NCI-H128 (cell line): ENCODE measurements around the gene WNT4.
"Not testable (repeated sequence)": the region's sequence is repeated elsewhere in the genome, so short reads cannot be mapped to it uniquely, and the experiment has no call there.

Experiments
- DNase-seq: peaks from one replicate; lab custom pipeline; 2025; ENCODE audit not compliant: unreplicated experiment; lab: John Stamatoyannopoulos, UW

WNT4 gene

GRCh38 chr1:22114083-22115012, 28.5 kb downstream of the WNT4 start:
- no peak for DNase-seq

GRCh38 chr1:22112554-22112953, 30.3 kb downstream of the WNT4 start:
- DNase-seq, result no peak

- DNase-seq, result no peak
Observed at GRCh38 chr1:22111620-22112019, 31.3 kb downstream of the WNT4 start.

- no peak for DNase-seq
Observed at GRCh38 chr1:22111115-22111514, 31.8 kb downstream of the WNT4 start.

- DNase-seq, result no peak
Observed at GRCh38 chr1:22110016-22110415, 32.9 kb downstream of the WNT4 start.

GRCh38 chr1:22108339-22109105, 34.4 kb downstream of the WNT4 start:
- no peak for DNase-seq

GRCh38 chr1:22107126-22107525, 35.8 kb downstream of the WNT4 start:
- no peak for DNase-seq

- no peak for DNase-seq
Observed at GRCh38 chr1:22105611-22106207, 37.2 kb downstream of the WNT4 start.

- DNase-seq, result no peak
Observed at GRCh38 chr1:22104865-22105437, 37.9 kb downstream of the WNT4 start.

GRCh38 chr1:22104094-22104493, 38.8 kb downstream of the WNT4 start:
- DNase-seq, result no peak

- DNase-seq, result no peak
Observed at GRCh38 chr1:22102746-22103145, 40.2 kb downstream of the WNT4 start.

- DNase-seq, result no peak
Observed at GRCh38 chr1:22101995-22102394, 40.9 kb downstream of the WNT4 start.

- DNase-seq, result no peak
Observed at GRCh38 chr1:22101199-22101598, 41.7 kb downstream of the WNT4 start.

GRCh38 chr1:22100168-22100567, 42.7 kb downstream of the WNT4 start:
- DNase-seq, result no peak

GRCh38 chr1:22098752-22099151, 44.1 kb downstream of the WNT4 start:
- DNase-seq, result no peak

GRCh38 chr1:22096463-22096862, 46.4 kb downstream of the WNT4 start:
- no peak for DNase-seq

GRCh38 chr1:22096036-22096435, 46.9 kb downstream of the WNT4 start:
- DNase-seq, result no peak

- no peak for DNase-seq
Observed at GRCh38 chr1:22093513-22093912, 49.4 kb downstream of the WNT4 start.

GRCh38 chr1:22092026-22092768, 50.7 kb downstream of the WNT4 start:
- DNase-seq, result not testable (repeated sequence)

GRCh38 chr1:22090867-22091266, 52.0 kb downstream of the WNT4 start:
- DNase-seq, result no peak

- DNase-seq, result no peak
Observed at GRCh38 chr1:22089787-22090186, 53.1 kb downstream of the WNT4 start.
